22Rv1 (cell line): ENCODE data around the gene HGS.

Experiments used
- ZFX ChIP-seq: fragments of 450-650 bp; IDR thresholded peaks from 2 replicates; pipeline ENCODE4 v1.6.1; 2017; ENCODE audit warnings: antibody characterized with exemption, borderline replicate concordance
- TF ChIP-seq, protein P1 (sequence below): fragments of 450-650 bp; IDR thresholded peaks from 2 replicates; pipeline ENCODE4 v1.5.1; 2017; ENCODE audit warnings: mild to moderate bottlenecking

DNA sequence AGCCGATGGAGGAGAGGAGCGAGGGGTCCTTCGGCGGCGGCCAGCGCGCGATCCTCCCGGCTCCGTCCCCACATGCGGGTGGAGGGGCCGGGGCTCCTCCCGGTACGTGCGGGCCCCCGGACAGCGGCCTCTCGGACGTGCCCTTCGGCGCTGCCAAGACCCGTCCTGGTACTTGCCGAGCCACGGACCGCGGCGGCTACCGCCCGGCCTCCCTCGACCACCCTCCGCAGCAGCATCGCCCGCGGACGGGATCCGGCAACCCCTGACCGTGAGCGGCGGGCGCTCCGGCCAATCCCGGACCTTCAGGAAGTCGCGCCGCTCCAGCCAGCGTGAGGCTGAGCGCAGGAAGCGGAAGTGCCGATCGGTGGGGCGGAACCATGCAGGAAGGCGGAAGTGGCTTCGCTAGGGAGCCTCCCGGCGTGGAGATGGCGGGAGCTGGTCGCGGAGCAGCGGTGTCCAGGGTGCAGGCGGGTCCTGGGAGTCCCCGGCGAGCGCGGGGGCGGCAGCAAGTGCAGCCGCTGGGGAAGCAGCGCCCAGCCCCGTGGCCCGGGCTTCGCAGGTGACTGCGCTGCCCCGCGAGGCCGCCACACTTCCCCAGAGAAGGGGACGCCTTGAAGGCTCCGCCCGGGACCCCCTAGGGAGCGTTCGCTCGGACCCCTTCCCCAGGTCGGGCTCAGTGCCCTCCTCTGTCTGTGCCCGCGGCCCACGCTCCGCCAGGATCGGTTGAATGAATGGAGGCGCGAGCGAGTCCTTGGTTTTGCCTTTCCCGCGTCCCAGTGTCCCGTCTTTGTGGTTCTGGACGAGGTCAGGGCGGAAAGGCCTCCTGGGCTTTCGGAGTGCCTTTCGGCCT is 17.2 kb upstream of the HGS start, which contains the start of the genes CCDC137 and OXLD1:
- TF ChIP-seq, protein P1, sequence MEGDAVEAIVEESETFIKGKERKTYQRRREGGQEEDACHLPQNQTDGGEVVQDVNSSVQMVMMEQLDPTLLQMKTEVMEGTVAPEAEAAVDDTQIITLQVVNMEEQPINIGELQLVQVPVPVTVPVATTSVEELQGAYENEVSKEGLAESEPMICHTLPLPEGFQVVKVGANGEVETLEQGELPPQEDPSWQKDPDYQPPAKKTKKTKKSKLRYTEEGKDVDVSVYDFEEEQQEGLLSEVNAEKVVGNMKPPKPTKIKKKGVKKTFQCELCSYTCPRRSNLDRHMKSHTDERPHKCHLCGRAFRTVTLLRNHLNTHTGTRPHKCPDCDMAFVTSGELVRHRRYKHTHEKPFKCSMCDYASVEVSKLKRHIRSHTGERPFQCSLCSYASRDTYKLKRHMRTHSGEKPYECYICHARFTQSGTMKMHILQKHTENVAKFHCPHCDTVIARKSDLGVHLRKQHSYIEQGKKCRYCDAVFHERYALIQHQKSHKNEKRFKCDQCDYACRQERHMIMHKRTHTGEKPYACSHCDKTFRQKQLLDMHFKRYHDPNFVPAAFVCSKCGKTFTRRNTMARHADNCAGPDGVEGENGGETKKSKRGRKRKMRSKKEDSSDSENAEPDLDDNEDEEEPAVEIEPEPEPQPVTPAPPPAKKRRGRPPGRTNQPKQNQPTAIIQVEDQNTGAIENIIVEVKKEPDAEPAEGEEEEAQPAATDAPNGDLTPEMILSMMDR = no peak
- TF ChIP-seq ZFX = no peak
